HCT116 (cell line): Measurements from ENCODE around the gene CNTN2. TPM values are rescaled to one million over a fixed set of nuclear protein-coding genes. Genes with fewer than 3 reads are reported as not detected.

Experiments
- ATAC-seq: fragments of 200-7000 bp; cut with Tn5 transposase; 2 replicates; pipeline ENCODE4 v1.9.1; 2020; ENCODE audit warnings: mild to moderate bottlenecking, moderate library complexity
- BruUV-seq: library from RNA; stranded (reverse); fragments of 400-500 nt; replicated peaks from 2 replicates; lab custom pipeline; 2021; lab: Mats Ljungman, UMichigan
- CTCF ChIA-PET: fragments of 300-600 bp; sonication (Branson Sonifier 250); formaldehyde crosslinking; loops from one replicate; lab custom pipeline; 2021; ENCODE audit warnings: antibody characterized with exemption; lab: Charles Lee
- POLR2A ChIA-PET: fragments of 300-600, 350-600 bp; sonication (Branson Sonifier 250); formaldehyde crosslinking; loops from one replicate; lab custom pipeline; 2021; ENCODE audit warnings: antibody characterized with exemption; lab: Charles Lee
- RAD21 ChIA-PET, 2 experiments: fragments of 300-600 bp; sonication (Branson Sonifier 250); formaldehyde crosslinking; loops; one replicate each; lab custom pipeline; 2023; ENCODE audit warnings: low total read pairs in 2 of 2; ENCODE audit not compliant: uncharacterized antibody in 2 of 2, unreplicated experiment in 2 of 2, low non-redundant PET in 1 of 2; lab: Charles Lee
- DNase-seq: peaks from one replicate; pipeline ENCODE4 v3.0.0-alpha.2; 2010; ENCODE audit warnings: low read depth, low spot score
- H2AFZ ChIP-seq: fragments of 200-600 bp; shearing (Covaris generic), sonication (generic); 2 replicates; pipeline ENCODE4 v1.6.1; 2017; ENCODE audit warnings: low read depth, mixed run types, mixed read lengths, antibody characterized with exemption, low read length; ENCODE audit not compliant: poor library complexity, severe bottlenecking
- H3K27ac ChIP-seq: 2 replicates; pipeline ENCODE4 v1.5.1; 2012; ENCODE audit warnings: low read depth, low read length
- H3K27me3 ChIP-seq: fragments of 200-600 bp; sonication (generic); 2 replicates; pipeline ENCODE4 v1.6.1; 2016; ENCODE audit warnings: mixed run types, low read length, mixed read lengths; ENCODE audit not compliant: insufficient read depth
- H3K36me3 ChIP-seq, 2 experiments: fragments of 200-500 bp in 1 of 2; fragments of 200-600 bp in 1 of 2; sonication (Bioruptor generic) in 1 of 2; sonication (generic) in 1 of 2; 2 replicates each; pipeline versions ENCODE4 v1.5.1 to v1.6.1; 2014 to 2016; ENCODE audit warnings: low read length in 2 of 2, inconsistent platforms in 1 of 2, mixed read lengths in 1 of 2, mixed run types in 1 of 2; ENCODE audit not compliant: insufficient read depth in 2 of 2, control insufficient read depth in 1 of 2
- H3K4me1 ChIP-seq, 2 experiments: fragments of 200-600 bp in 1 of 2; sonication (generic) in 1 of 2; 2 replicates each; pipeline versions ENCODE4 v1.5.1 to v1.6.1; 2012 to 2017; ENCODE audit warnings: low read length in 2 of 2, inconsistent platforms in 1 of 2, mild to moderate bottlenecking in 1 of 2, mixed read lengths in 1 of 2, mixed run types in 1 of 2, moderate library complexity in 1 of 2; ENCODE audit not compliant: insufficient read depth in 2 of 2, control insufficient read depth in 1 of 2
- H3K4me2 ChIP-seq: fragments of 200-600 bp; sonication (generic); 2 replicates; pipeline ENCODE4 v1.6.1; 2017; ENCODE audit warnings: mixed run types, low read length, mixed read lengths
- H3K4me3 ChIP-seq, 2 experiments: fragments of 200-600 bp in 1 of 2; sonication (generic) in 1 of 2; replicated peaks in 1 of 2; 2 replicates each; pipeline ENCODE4 v1.5.1; 2011 to 2016; ENCODE audit warnings: low read length in 2 of 2, control low read depth in 1 of 2, low read depth in 1 of 2, mild to moderate bottlenecking in 1 of 2, mixed read lengths in 1 of 2, mixed run types in 1 of 2
- H3K79me2 ChIP-seq: fragments of 200-600 bp; sonication (generic); 2 replicates; pipeline ENCODE4 v1.6.1; 2017; ENCODE audit warnings: mild to moderate bottlenecking, mixed run types, low read length, moderate library complexity, mixed read lengths; ENCODE audit not compliant: insufficient read depth
- H3K9ac ChIP-seq: fragments of 200-600 bp; sonication (generic); 2 replicates; pipeline ENCODE4 v1.6.1; 2016; ENCODE audit warnings: low read length, mixed read lengths
- H3K9me2 ChIP-seq: fragments of 200-600 bp; sonication (generic), shearing (Covaris generic); 2 replicates; pipeline ENCODE4 v1.6.1; 2017; ENCODE audit warnings: mixed run types, mild to moderate bottlenecking, moderate library complexity; ENCODE audit not compliant: insufficient read depth
- H3K9me3 ChIP-seq, 2 experiments: fragments of 200-500 bp in 1 of 2; fragments of 200-600 bp in 1 of 2; sonication (Bioruptor generic) in 1 of 2; sonication (generic) in 1 of 2; 2 replicates each; pipeline ENCODE4 v1.6.1; 2014 to 2017; ENCODE audit warnings: low read length in 2 of 2, mixed read lengths in 2 of 2, inconsistent platforms in 1 of 2, low read depth in 1 of 2, mild to moderate bottlenecking in 1 of 2, mixed run types in 1 of 2, moderate library complexity in 1 of 2; ENCODE audit not compliant: control insufficient read depth in 1 of 2, insufficient read depth in 1 of 2
- H4K20me1 ChIP-seq: fragments of 200-600 bp; sonication (generic), shearing (Covaris generic); 2 replicates; pipeline ENCODE4 v1.6.1; 2017; ENCODE audit warnings: mixed run types, mild to moderate bottlenecking, moderate library complexity; ENCODE audit not compliant: insufficient read depth
- ATF3 ChIP-seq: IDR thresholded peaks from 2 replicates; pipeline ENCODE4 v1.6.1; 2012
- CBX3 ChIP-seq: IDR thresholded peaks from 2 replicates; pipeline ENCODE4 v1.6.1; 2012; ENCODE audit warnings: low read depth
- CEBPB ChIP-seq: IDR thresholded peaks from 2 replicates; pipeline ENCODE4 v1.6.1; 2012; ENCODE audit warnings: low read depth
- CTCF ChIP-seq, 3 experiments: fragments of 200-600 bp in 1 of 3; sonication (generic) in 1 of 3; IDR thresholded peaks in 2 of 3; conservative IDR thresholded peaks in 1 of 3; 2 replicates each; pipeline ENCODE4 v1.5.1; 2012 to 2017; ENCODE audit warnings: low read depth in 2 of 3, low read length in 2 of 3, antibody characterized with exemption in 1 of 3, borderline replicate concordance in 1 of 3, control low read depth in 1 of 3, mild to moderate bottlenecking in 1 of 3, mixed read lengths in 1 of 3, mixed run types in 1 of 3, moderate library complexity in 1 of 3; ENCODE audit not compliant: insufficient read depth in 1 of 3
- EGR1 ChIP-seq: IDR thresholded peaks from 2 replicates; pipeline ENCODE4 v1.6.1; 2012; ENCODE audit warnings: low read depth
- EZH2phosphoT487 ChIP-seq: fragments of 200-600 bp; IDR thresholded peaks from 2 replicates; pipeline ENCODE4 v1.6.1; 2018; ENCODE audit warnings: antibody characterized with exemption, borderline replicate concordance
- FOSL1 ChIP-seq: IDR thresholded peaks from 2 replicates; pipeline ENCODE4 v1.6.1; 2012; ENCODE audit warnings: low read depth
- JUND ChIP-seq: IDR thresholded peaks from 2 replicates; pipeline ENCODE4 v1.6.1; 2012
- RAD21 ChIP-seq: IDR thresholded peaks from 2 replicates; pipeline ENCODE4 v1.6.1; 2012; ENCODE audit warnings: low read depth, mild to moderate bottlenecking
- REST ChIP-seq: IDR thresholded peaks from 2 replicates; pipeline ENCODE4 v1.6.1; 2012; ENCODE audit warnings: low read depth
- SP1 ChIP-seq: IDR thresholded peaks from 2 replicates; pipeline ENCODE4 v1.6.1; 2012; ENCODE audit warnings: low read depth
- SRF ChIP-seq: IDR thresholded peaks from 2 replicates; pipeline ENCODE4 v1.6.1; 2012; ENCODE audit warnings: low read depth
- TCF7L2 ChIP-seq: IDR thresholded peaks from 2 replicates; pipeline ENCODE4 v1.7.0; 2011; ENCODE audit warnings: borderline replicate concordance, inconsistent platforms; ENCODE audit not compliant: insufficient read depth, insufficient read length; ENCODE audit errors: extremely low read depth
- YY1 ChIP-seq: IDR thresholded peaks from 2 replicates; pipeline ENCODE4 v1.6.1; 2011; ENCODE audit warnings: low read length, low read depth, moderate library complexity, mild to moderate bottlenecking; ENCODE audit not compliant: insufficient replicate concordance; ENCODE audit errors: extremely low read depth
- ZBTB33 ChIP-seq: IDR thresholded peaks from 2 replicates; pipeline ENCODE4 v1.6.1; 2011; ENCODE audit warnings: mild to moderate bottlenecking, low read length, moderate library complexity; ENCODE audit not compliant: insufficient replicate concordance; ENCODE audit errors: extremely low read depth
- ZNF274 ChIP-seq: fragments of 200-500 bp; sonication (Bioruptor generic); IDR thresholded peaks from 2 replicates; pipeline ENCODE4 v1.6.1; 2014; ENCODE audit warnings: mild to moderate bottlenecking, low read depth, low read length, inconsistent platforms
- intact Hi-C: fragments of 100-400 bp; cut with micrococcal nuclease; formaldehyde crosslinking; loops from 2 replicates; pipeline ENCODE4 v1.10.0; 2022
- total RNA-seq: library from RNA; stranded (reverse); gene quantifications from one replicate; pipeline ENCODE4 v1.2.1, GENCODE V29; 2021; ENCODE audit not compliant: unreplicated experiment

CNTN2 gene
- total RNA-seq, 1 experiment from 2014 or later = 0.15 TPM

- TF ChIP-seq CEBPB (no peak), CTCF (IDR thresholded peaks at IDR 0.05 in 2 of 3, conservative IDR thresholded peaks at IDR 0.05 in 1 of 3; ENCODE audit: borderline replicate concordance in 1 of 3, insufficient read depth in 1 of 3, low read depth in 2 of 3, low read length in 2 of 3) (no peak), ZBTB33 (no peak)
Observed at GRCh38 chr1:205098242-205098641, 55.2 kb downstream of the CNTN2 start (continued).

- Histone ChIP-seq H4K20me1 (no peaks in the 10 kb centered on the region), H3K4me1 (no peaks in the 10 kb centered on the region), H3K36me3 (peaks cover 52 to 71% of the 10 kb centered on the region in 2 experiments; a peak in 3 of 4 replicates), H3K27ac (no peak overlapping the region), H3K27me3 (no peaks in the 10 kb centered on the region), H3K79me2 (peaks cover 27% of the 10 kb centered on the region), H3K4me3 (no peak overlapping the region), H2AFZ (no peak overlapping the region), H3K9me2 (no peaks in the 10 kb centered on the region), H3K9me3 (no peaks in the 10 kb centered on the region), H3K4me2 (no peak overlapping the region), H3K9ac (no peak overlapping the region)
- ATAC-seq = no peak
- no peak for TF ChIP-seq YY1
- no peak for TF ChIP-seq RAD21
- no peak for TF ChIP-seq TCF7L2
- TF ChIP-seq EGR1 = no peak
- no peak for TF ChIP-seq REST
- no peak for TF ChIP-seq JUND
- TF ChIP-seq SP1 = no peak
- TF ChIP-seq CBX3 = no peak
- TF ChIP-seq ZNF274 = no peak
- no peak for TF ChIP-seq EZH2phosphoT487
- no peak for TF ChIP-seq SRF
- no peak for TF ChIP-seq ATF3
- TF ChIP-seq FOSL1 = no peak
- TF ChIP-seq ZBTB33 = no peak
- intact Hi-C loops = no loop called here
- no TSS peak for BruUV-seq
- CTCF ChIA-PET = no interaction called here
- POLR2A ChIA-PET = no interaction called here
- RAD21 ChIA-PET = no interaction called here
- no peak for DNase-seq
Observed at GRCh38 chr1:205102404-205102803, 59.4 kb downstream of the CNTN2 start.
